Thymus (tissue), 11 donors: Measurements from ENCODE around the gene EVC. TPM values are rescaled to one million over a fixed set of nuclear protein-coding genes. Genes with fewer than 3 reads are reported as not detected.
"Not testable (repeated sequence)": the region's sequence is repeated elsewhere in the genome, so short reads cannot be mapped to it uniquely, and the experiment has no call there.

Experiments used
- DNase-seq, 9 donors: peaks; one replicate each; pipeline ENCODE4 v3.0.0-alpha.2; 2013; ENCODE audit warnings: low spot score in 9 of 9, low read depth in 6 of 9, missing footprints in 1 of 9
- H3K27ac ChIP-seq, 2 donors: one replicate each; pipeline ENCODE4 v1.5.1; 2013; ENCODE audit warnings: control low read depth in 1 of 2, low read depth in 1 of 2, low read length in 1 of 2, mild to moderate bottlenecking in 1 of 2, moderate library complexity in 1 of 2
- H3K27me3 ChIP-seq, 2 donors: one replicate each; pipeline ENCODE4 v1.5.1; 2013; ENCODE audit warnings: low read length in 1 of 2; ENCODE audit not compliant: control insufficient read depth in 2 of 2, insufficient read depth in 1 of 2
- H3K36me3 ChIP-seq, 2 donors: one replicate each; pipeline ENCODE4 v1.5.1; 2013; ENCODE audit warnings: low read length in 1 of 2, mild to moderate bottlenecking in 1 of 2, moderate library complexity in 1 of 2; ENCODE audit not compliant: control insufficient read depth in 2 of 2, insufficient read depth in 2 of 2
- H3K4me1 ChIP-seq, 2 donors: one replicate each; pipeline ENCODE4 v1.5.1; 2013; ENCODE audit warnings: low read length in 2 of 2; ENCODE audit not compliant: control insufficient read depth in 2 of 2, insufficient read depth in 2 of 2
- H3K4me3 ChIP-seq, 2 donors: one replicate each; pipeline ENCODE4 v1.5.1; 2013; ENCODE audit warnings: low read length in 2 of 2, control low read depth in 1 of 2, mild to moderate bottlenecking in 1 of 2
- H3K9me3 ChIP-seq, 2 donors: one replicate each; pipeline ENCODE4 v1.5.1; 2013; ENCODE audit warnings: low read length in 1 of 2, mild to moderate bottlenecking in 1 of 2; ENCODE audit not compliant: control insufficient read depth in 2 of 2, insufficient read depth in 1 of 2
- WGBS: extraction: QIAGEN DNeasy Blood & Tissue Kit; methylation state at CpG from one replicate; pipeline ENCODE4 v1.1.7; 2013; 5-methylcytosine and 5-hydroxymethylcytosine counted together
- polyA plus RNA-seq: library from polyadenylated mRNA; stranded (reverse); fragments of 200-250 nt; gene quantifications from one replicate; pipeline ENCODE4 v1.2.3, GENCODE V29; 2013
- total RNA-seq: library from RNA; stranded (reverse); fragments of 120-200 nt; gene quantifications from one replicate; pipeline ENCODE4 v1.2.4, GENCODE V29; 2013
- donor health status: healthy.

Gene EVC
- total and polyA plus RNA-seq, 2 donors, result 1.6 to 3.1 TPM

DNA sequence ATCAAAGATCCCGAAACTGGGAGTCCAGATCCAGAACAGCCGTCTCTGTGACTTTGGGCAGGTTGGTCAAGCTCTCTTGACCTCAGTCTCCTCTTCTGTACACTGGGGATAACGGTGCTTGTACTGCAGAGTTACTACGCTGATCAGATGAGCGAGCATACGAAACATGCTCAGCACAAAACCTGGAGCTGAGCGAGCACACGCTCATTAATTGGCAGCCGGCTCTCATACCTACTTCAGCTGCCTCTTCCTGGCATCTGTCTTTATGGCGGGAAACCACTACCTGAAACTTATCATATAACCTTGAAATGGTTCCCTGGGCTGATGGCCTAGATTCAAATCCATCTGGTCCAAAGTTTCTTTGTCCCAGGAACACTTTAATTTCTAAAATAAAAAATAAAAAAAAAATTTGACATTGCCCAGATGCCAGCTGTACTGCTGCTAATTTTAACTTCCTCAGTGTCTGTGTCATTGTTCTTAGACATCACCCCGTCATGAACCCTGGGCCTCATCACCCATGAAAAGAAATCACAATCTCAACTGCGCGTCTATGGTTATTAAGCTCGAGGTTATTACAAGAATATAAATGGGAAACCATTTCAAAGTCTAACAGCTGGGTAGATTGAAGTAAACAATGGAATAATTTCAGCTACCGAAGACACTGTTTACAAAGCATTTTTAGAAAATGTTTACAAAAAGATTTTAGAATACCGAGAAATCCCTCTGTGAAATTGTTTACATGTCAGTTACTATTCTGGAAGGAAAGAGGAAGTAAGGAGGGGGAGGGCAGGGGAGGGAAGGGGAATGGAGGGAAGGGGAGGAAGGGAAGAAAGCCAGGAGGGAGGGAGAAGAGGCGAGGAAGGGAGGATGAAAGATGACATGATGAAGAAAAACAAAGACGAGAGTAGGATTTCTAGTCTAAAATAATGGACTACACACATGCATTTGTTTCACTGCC lies 132.9 kb downstream of the EVC start:
- no peaks in the 10 kb centered on the region for H3K4me1 ChIP-seq
- DNase-seq, result no peak
- H3K27me3 ChIP-seq, result no peaks in the 10 kb centered on the region
- H3K9me3 ChIP-seq, result no peaks in the 10 kb centered on the region
- 77% methylated on average over 18 of the region's 18 CpGs for WGBS
- no peak overlapping the region for H3K27ac ChIP-seq
- H3K36me3 ChIP-seq, result no peaks in the 10 kb centered on the region
- H3K4me3 ChIP-seq, result no peak overlapping the region

DNA sequence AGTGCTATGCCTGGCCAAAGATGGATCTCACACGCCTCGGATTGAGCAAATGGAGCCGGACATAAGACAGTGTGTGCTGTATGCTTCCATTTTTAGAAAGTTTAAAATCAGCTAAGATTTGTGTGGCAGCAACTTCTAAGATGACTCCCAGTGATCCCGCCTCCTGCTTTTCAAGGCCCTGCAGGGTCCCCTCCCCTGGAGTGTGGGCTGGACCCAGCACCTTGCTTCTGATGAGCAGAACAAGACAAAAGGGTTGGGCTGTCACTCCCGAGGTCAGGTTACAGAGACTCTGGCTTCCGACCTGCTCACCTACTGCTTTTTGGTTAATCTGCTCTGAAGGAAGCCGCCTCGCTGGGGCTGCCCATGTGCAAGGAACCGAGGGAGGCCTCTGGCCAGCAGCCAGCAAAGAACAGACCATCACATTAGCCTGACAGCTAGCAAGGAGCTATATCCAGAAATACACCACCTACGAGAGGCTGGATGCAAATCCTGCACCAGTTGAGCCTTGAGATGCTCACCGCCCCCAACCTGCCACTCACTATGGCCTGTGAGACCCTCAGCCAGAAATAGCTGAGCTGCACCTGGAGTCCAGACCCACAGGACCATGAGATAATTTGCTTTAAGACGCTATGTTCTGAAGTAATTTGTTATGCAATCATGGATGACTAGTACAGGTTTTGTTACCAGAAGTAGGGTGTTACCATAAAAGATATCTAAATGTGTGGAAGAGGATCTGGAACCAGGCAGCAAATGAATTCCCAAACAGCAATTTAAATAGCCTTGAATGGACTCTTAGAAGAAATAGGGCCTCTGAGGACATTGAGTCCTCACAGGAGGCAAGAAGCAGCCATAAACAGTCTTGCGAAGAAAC lies 134.3 kb downstream of the EVC start:
- DNase-seq, result no peak
- Histone ChIP-seq H3K4me3 (no peak overlapping the region), H3K27me3 (no peaks in the 10 kb centered on the region), H3K4me1 (no peaks in the 10 kb centered on the region), H3K27ac (no peak overlapping the region), H3K36me3 (no peaks in the 10 kb centered on the region), H3K9me3 (no peaks in the 10 kb centered on the region)
- WGBS, result 87% methylated on average over 13 of the region's 13 CpGs

DNA sequence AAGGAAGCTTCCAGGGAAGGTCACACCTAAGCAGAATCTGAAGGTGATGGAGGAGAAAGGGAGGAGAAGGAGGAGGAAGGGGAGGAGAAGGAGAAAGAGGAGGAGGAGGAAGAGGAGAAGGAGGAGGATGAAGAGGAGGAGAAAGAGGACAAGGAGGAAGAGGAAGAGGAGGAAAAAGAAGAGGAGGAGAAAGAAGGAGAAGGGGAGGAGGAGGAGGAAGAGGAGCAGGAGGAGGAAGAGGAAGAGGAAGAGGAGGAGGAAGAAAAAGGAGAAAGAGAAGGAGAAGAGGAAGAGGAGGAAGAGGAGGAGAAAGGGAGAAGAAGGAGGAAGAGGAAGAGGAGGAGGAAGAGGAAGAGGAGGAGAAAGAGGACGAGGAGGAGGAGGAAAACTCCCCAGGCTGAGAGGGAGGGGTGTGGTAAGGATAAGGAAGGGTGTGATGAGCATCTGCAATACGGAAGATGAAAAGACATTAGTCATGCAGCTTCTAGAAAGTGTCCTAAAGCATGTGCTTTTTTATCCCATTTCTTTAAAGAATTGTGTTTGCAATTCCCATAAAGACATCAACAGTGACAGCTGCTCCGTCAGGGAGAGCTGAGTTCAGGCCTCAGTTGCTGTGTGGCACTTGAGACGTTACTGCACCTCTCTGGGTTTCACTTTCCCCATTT lies 140.8 kb downstream of the EVC start:
- 81% methylated on average over 4 of the region's 4 CpGs for WGBS
- no peaks in the 10 kb centered on the region for H3K36me3 ChIP-seq
- H3K9me3 ChIP-seq, result no peaks in the 10 kb centered on the region
- no peak overlapping the region for H3K4me3 ChIP-seq
- H3K27ac ChIP-seq, result no peak overlapping the region
- DNase-seq, result no peak
- H3K27me3 ChIP-seq, result no peaks in the 10 kb centered on the region
- no peaks in the 10 kb centered on the region for H3K4me1 ChIP-seq

DNA sequence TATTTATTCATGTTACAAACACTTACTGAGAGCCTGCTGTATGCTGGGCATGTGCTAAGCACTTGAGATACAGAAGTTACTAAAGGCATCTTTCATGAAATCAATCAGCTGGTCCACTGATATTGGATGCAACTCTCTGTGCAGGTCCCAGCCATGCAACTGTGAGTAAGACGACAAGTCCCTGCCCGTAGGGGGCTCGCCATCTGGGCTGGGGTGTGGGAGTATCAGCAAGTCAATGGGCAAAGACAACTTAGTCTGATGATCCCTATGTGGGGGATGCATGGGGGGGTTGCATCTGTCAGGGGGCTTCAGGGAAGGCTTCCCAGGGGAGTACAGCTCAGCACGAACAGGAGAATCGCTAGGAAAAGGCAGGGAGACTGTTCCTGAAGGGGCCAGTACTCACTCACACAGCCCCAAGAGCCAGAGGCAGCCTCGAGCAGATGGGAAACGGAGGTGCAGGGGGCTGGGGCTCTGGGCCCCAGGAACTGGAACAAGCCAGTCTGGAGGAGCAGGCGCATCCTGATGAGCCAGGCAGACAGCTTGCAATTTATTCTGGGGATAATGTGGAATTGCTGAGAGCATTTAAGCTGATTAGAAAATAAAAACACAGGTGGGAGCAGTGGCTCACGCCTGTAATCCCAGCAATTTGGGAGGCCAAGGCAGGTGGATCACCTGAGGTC lies 141.7 kb downstream of the EVC start:
- no peak overlapping the region for H3K4me3 ChIP-seq
- no peak overlapping the region for H3K27ac ChIP-seq
- no peaks in the 10 kb centered on the region for H3K9me3 ChIP-seq
- no peaks in the 10 kb centered on the region for H3K4me1 ChIP-seq
- no peaks in the 10 kb centered on the region for H3K36me3 ChIP-seq
- 89% methylated on average over 9 of the region's 9 CpGs for WGBS
- no peaks in the 10 kb centered on the region for H3K27me3 ChIP-seq
- DNase-seq, result no peak

DNA sequence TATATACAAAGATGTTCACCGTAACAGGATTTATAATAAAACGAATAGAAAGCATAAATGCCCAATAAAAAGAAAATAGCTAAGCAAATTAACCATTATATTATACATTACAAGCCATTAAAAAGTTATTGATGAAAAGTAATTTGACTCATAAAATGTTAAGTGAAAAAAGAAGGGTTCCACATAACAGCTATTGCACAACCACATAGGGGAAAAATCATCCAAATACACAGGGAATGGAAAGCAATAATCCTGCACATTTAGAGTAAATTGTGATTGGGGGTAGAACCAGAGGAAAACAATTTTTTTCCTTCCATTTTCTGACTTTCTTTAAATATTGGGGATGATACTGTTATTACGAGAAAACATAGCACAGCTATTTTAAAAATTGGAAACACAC lies 143.9 kb downstream of the EVC start:
- no peak overlapping the region for H3K27ac ChIP-seq
- no peak overlapping the region for H3K4me3 ChIP-seq
- no peak for DNase-seq
- 96% methylated on average over 3 of the region's 3 CpGs for WGBS
- H3K36me3 ChIP-seq, result no peaks in the 10 kb centered on the region
- no peaks in the 10 kb centered on the region for H3K4me1 ChIP-seq
- H3K9me3 ChIP-seq, result no peaks in the 10 kb centered on the region
- H3K27me3 ChIP-seq, result no peaks in the 10 kb centered on the region

DNA sequence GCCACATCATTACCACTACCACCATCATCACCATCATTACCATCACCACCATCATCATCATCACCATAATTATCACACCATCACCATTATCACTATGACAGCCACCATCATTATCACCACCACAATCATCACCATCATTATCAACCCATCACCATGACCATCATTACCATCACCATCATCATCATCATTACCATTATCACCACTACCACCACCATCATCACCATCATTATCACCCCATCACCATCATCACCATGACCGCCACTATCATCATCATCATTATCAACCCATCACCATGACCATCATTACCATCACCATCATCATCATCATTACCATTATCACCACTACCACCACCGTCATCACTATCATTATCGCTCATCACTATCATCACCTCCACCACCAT lies 145.4 kb downstream of the EVC start:
- H3K36me3 ChIP-seq, DNase-seq, H3K27me3 ChIP-seq, H3K4me1 ChIP-seq, H3K9me3 ChIP-seq, H3K27ac ChIP-seq, H3K4me3 ChIP-seq: not testable (repeated sequence)
- 97% methylated on average over 3 of the region's 3 CpGs for WGBS

DNA sequence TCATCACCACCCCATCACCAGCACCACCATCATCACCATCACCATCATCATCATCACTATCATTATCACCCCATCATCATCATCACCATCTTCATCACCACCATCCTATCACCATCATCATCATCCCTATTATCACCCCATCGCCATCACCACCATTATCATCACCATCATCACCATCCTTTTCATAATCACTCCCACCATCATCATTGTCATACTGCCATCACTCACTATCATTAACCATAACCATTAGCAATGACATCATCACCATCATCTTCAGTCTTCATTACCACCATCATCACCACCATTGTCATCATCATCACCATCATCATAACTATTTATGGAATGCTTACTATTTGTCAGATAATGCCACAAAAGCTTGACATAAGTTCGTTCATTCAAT lies 146.2 kb downstream of the EVC start:
- no peaks in the 10 kb centered on the region for H3K27me3 ChIP-seq
- H3K4me3 ChIP-seq, result no peak overlapping the region
- no peaks in the 10 kb centered on the region for H3K4me1 ChIP-seq
- no peaks in the 10 kb centered on the region for H3K36me3 ChIP-seq
- H3K9me3 ChIP-seq, result no peaks in the 10 kb centered on the region
- DNase-seq, result no peak
- no peak overlapping the region for H3K27ac ChIP-seq
- 86% methylated on average over 2 of the region's 2 CpGs for WGBS

DNA sequence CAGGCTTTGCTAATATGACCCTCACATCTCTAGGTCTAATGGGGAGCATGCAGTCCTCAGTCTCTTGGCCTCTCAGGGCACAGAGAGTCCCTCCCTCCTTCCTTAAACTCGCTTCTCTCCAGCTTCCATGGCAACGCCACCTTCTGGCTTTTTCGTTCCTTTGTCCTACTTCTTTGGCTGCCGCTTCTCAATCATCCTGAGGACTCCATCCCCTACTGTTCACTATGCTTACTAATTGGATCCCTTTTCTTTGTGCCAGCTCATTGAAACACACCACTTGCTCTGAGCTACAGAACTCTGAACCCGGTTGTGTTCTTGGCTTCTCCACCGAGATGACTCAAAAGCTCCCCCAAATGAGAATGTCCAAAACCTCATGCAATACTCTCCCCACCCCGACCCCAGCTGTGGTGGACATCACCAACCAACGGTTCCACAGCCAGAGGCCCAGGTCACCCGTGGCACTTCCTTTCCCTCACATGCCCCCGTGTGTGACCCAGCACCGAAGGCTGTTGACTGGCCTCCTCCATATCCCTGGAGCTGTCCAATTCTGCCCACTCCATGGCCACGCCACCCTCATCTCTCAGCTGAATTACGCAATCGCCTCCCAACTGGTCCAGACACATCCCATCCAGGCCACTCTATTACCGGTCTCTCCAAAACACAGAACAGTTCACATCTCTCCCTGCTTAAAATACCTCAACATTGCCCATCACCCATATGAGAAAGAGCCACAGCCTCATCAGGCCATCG lies 147.2 kb downstream of the EVC start:
- Histone ChIP-seq H3K27me3 (no peaks in the 10 kb centered on the region), H3K4me1 (no peaks in the 10 kb centered on the region), H3K27ac (no peak overlapping the region), H3K36me3 (no peaks in the 10 kb centered on the region), H3K4me3 (no peak overlapping the region), H3K9me3 (no peaks in the 10 kb centered on the region)
- WGBS, result 88% methylated on average over 16 of the region's 16 CpGs
- no peak for DNase-seq
